ENCODE data around the gene HFM1.
A peak's percentile ranks its signal among the peaks of the same experiment; 100 is the strongest.
"Not testable (repeated sequence)": the region's sequence is repeated elsewhere in the genome, so short reads cannot be mapped to it uniquely, and the experiment has no call there.

The HFM1 gene

GRCh38 chr1:91404151-91405012 is at the start of gene HFM1:
Gene HFM1 (minus strand): TSS chr1:91404837. CDS start chr1:91401082, 3,755 bp downstream.
- DNase-seq (ENCODE audit: low spot score): peak; percentile 87

GRCh38 chr1:91454136-91454535 is 49.5 kb upstream of the HFM1 start:
- DNase-seq (ENCODE audit: low spot score): no peak

GRCh38 chr1:91450260-91450659 is 45.6 kb upstream of the HFM1 start:
- DNase-seq (ENCODE audit: low spot score): no peak

GRCh38 chr1:91447782-91448181 is 43.1 kb upstream of the HFM1 start:
- DNase-seq (ENCODE audit: low spot score): not testable (repeated sequence)

- DNase-seq (ENCODE audit: low spot score): not testable (repeated sequence)
These were observed 37.3 kb upstream of the HFM1 start for GRCh38 chr1:91441980-91442379.

- peak; percentile 6 for DNase-seq (ENCODE audit: low spot score)
These were observed 36.2 kb upstream of the HFM1 start for GRCh38 chr1:91440847-91441246.

- DNase-seq (ENCODE audit: low spot score): no peak
These were observed 34.4 kb upstream of the HFM1 start for GRCh38 chr1:91439016-91439415.

- DNase-seq (ENCODE audit: low spot score): no peak
These were observed 23.7 kb upstream of the HFM1 start for GRCh38 chr1:91428182-91428798.

- no peak for DNase-seq (ENCODE audit: low spot score)
These were observed 23.1 kb upstream of the HFM1 start for GRCh38 chr1:91427741-91428140.

- not testable (repeated sequence) for DNase-seq (ENCODE audit: low spot score)
These were observed 17.9 kb upstream of the HFM1 start for GRCh38 chr1:91422523-91422922.

GRCh38 chr1:91412371-91412770 is 7.7 kb upstream of the HFM1 start:
- no peak for DNase-seq (ENCODE audit: low spot score)

GRCh38 chr1:91406773-91407389 is 2.2 kb upstream of the HFM1 start:
- DNase-seq (ENCODE audit: low spot score): peak; percentile 30

GRCh38 chr1:91402023-91402422 is 2.6 kb downstream of the HFM1 start:
- DNase-seq (ENCODE audit: low spot score): peak; percentile 21

- no peak for DNase-seq (ENCODE audit: low spot score)
These were observed 4.4 kb downstream of the HFM1 start for GRCh38 chr1:91400133-91400725.

GRCh38 chr1:91398291-91398690 is 6.3 kb downstream of the HFM1 start:
- no peak for DNase-seq (ENCODE audit: low spot score)

- DNase-seq (ENCODE audit: low spot score): no peak
These were observed 7.0 kb downstream of the HFM1 start for GRCh38 chr1:91397605-91398004.

- DNase-seq (ENCODE audit: low spot score): no peak
These were observed 11.6 kb downstream of the HFM1 start for GRCh38 chr1:91393042-91393441.

GRCh38 chr1:91386109-91386508 is 18.5 kb downstream of the HFM1 start:
- DNase-seq (ENCODE audit: low spot score): no peak

GRCh38 chr1:91383456-91383855 is 21.2 kb downstream of the HFM1 start:
- DNase-seq (ENCODE audit: low spot score): no peak

GRCh38 chr1:91381844-91382243 is 22.8 kb downstream of the HFM1 start:
- no peak for DNase-seq (ENCODE audit: low spot score)

GRCh38 chr1:91374086-91374485 is 30.6 kb downstream of the HFM1 start:
- no peak for DNase-seq (ENCODE audit: low spot score)

- DNase-seq (ENCODE audit: low spot score): not testable (repeated sequence)
These were observed 32.4 kb downstream of the HFM1 start for GRCh38 chr1:91372230-91372629.

GRCh38 chr1:91349524-91349923 is 55.1 kb downstream of the HFM1 start:
- no peak for DNase-seq (ENCODE audit: low spot score)
